HEK293 (cell line): ENCODE measurements around the gene OTOP3.

Experiments used
- CTCF ChIA-PET: fragments of 350-600 bp; formaldehyde crosslinking; extraction: SDS; loops from one replicate; lab custom pipeline; 2021; ENCODE audit warnings: antibody characterized with exemption; lab: Yijun Ruan, JAX
- POLR2A ChIA-PET: fragments of 300-600 bp; formaldehyde crosslinking; extraction: SDS; loops from one replicate; lab custom pipeline; 2020; ENCODE audit warnings: antibody characterized with exemption, inconsistent platforms; lab: Yijun Ruan, JAX
- H3K27ac ChIP-seq: fragments of 200-500 bp; sonication (Bioruptor generic); 2 replicates; pipeline ENCODE4 v1.5.1; 2014; ENCODE audit warnings: low read depth, low read length, control low read depth, inconsistent platforms; ENCODE audit errors: extremely low read depth
- H3K36me3 ChIP-seq, 2 experiments: fragments of 200-500 bp in 1 of 2; sonication (Bioruptor generic) in 1 of 2; 1 replicate in 1 of 2; 2 replicates in 1 of 2; pipeline ENCODE4 v1.5.1; 2014 to 2017; ENCODE audit warnings: inconsistent platforms in 2 of 2, low read length in 2 of 2; ENCODE audit not compliant: control insufficient read depth in 2 of 2, insufficient read depth in 1 of 2
- H3K4me1 ChIP-seq: fragments of 200-500 bp; sonication (Bioruptor generic); 2 replicates; pipeline ENCODE4 v1.5.1; 2014; ENCODE audit warnings: mild to moderate bottlenecking, low read length, inconsistent platforms; ENCODE audit not compliant: control insufficient read depth, insufficient read depth
- H3K4me3 ChIP-seq: 2 replicates; pipeline ENCODE4 v1.5.1; 2011; ENCODE audit warnings: low read depth, mild to moderate bottlenecking, control low read depth, low read length, moderate library complexity
- H3K9me3 ChIP-seq: fragments of 200-500 bp; sonication (Bioruptor generic); 2 replicates; pipeline ENCODE4 v1.5.1; 2014; ENCODE audit warnings: low read depth, low read length, inconsistent platforms; ENCODE audit not compliant: control insufficient read depth, insufficient read depth
- GLI2 ChIP-seq: fragments of 450-650 bp; formaldehyde crosslinking; IDR thresholded peaks from 2 replicates; pipeline ENCODE4; 2017; ENCODE audit warnings: missing biosample characterization, missing genetic modification characterization, low read depth, borderline replicate concordance
- GLI4 ChIP-seq: fragments of 450-650 bp; formaldehyde crosslinking; IDR thresholded peaks from 2 replicates; pipeline ENCODE4 v1.5.1; 2016; ENCODE audit warnings: missing biosample characterization, missing genetic modification characterization
- KLF16 ChIP-seq: fragments of 450-650 bp; formaldehyde crosslinking; IDR thresholded peaks from 2 replicates; pipeline ENCODE4 v1.5.1; 2017; ENCODE audit warnings: missing biosample characterization, missing genetic modification characterization
- MYNN ChIP-seq: fragments of 450-650 bp; formaldehyde crosslinking; IDR thresholded peaks from 2 replicates; pipeline ENCODE4 v1.5.1; 2016; ENCODE audit warnings: missing biosample characterization, missing genetic modification characterization, borderline replicate concordance
- PRDM1 ChIP-seq: fragments of 450-650 bp; formaldehyde crosslinking; IDR thresholded peaks from 2 replicates; pipeline ENCODE4; 2016; ENCODE audit warnings: missing biosample characterization, missing genetic modification characterization
- ZBTB1 ChIP-seq: fragments of 450-650 bp; formaldehyde crosslinking; IDR thresholded peaks from 2 replicates; pipeline ENCODE4 v1.5.1; 2016; ENCODE audit warnings: missing biosample characterization, missing genetic modification characterization
- ZBTB8A ChIP-seq: fragments of 450-650 bp; formaldehyde crosslinking; IDR thresholded peaks from 2 replicates; pipeline ENCODE4 v1.5.1; 2016; ENCODE audit warnings: missing biosample characterization, missing genetic modification characterization
- ZFHX2 ChIP-seq: fragments of 450-650 bp; formaldehyde crosslinking; conservative IDR thresholded peaks from 2 replicates; pipeline ENCODE4 v1.5.1; 2016; ENCODE audit warnings: missing biosample characterization, missing genetic modification characterization
- ZFP3 ChIP-seq: fragments of 450-650 bp; formaldehyde crosslinking; IDR thresholded peaks from 2 replicates; pipeline ENCODE4 v1.5.1; 2016; ENCODE audit warnings: low read depth, missing biosample characterization, missing genetic modification characterization
- ZNF132 ChIP-seq: fragments of 450-650 bp; formaldehyde crosslinking; IDR thresholded peaks from 2 replicates; pipeline ENCODE4 v1.5.1; 2017; ENCODE audit warnings: missing biosample characterization, missing genetic modification characterization, borderline replicate concordance
- ZNF138 ChIP-seq: fragments of 450-650 bp; formaldehyde crosslinking; IDR thresholded peaks from 2 replicates; pipeline ENCODE4 v1.5.1; 2016; ENCODE audit warnings: missing biosample characterization, missing genetic modification characterization, borderline replicate concordance
- ZNF19 ChIP-seq: fragments of 450-650 bp; formaldehyde crosslinking; IDR thresholded peaks from 2 replicates; pipeline ENCODE4; 2016; ENCODE audit warnings: missing biosample characterization, missing genetic modification characterization, low read depth
- ZNF202 ChIP-seq: fragments of 450-650 bp; formaldehyde crosslinking; IDR thresholded peaks from 2 replicates; pipeline ENCODE4 v1.5.1; 2016; ENCODE audit warnings: missing biosample characterization, missing genetic modification characterization, borderline replicate concordance
- ZNF24 ChIP-seq: fragments of 450-650 bp; formaldehyde crosslinking; IDR thresholded peaks from 2 replicates; pipeline ENCODE4 v1.5.1; 2016; ENCODE audit warnings: missing biosample characterization, missing genetic modification characterization
- ZNF391 ChIP-seq: fragments of 450-650 bp; formaldehyde crosslinking; IDR thresholded peaks from 2 replicates; pipeline ENCODE4 v1.5.1; 2016; ENCODE audit warnings: low read depth, missing biosample characterization, missing genetic modification characterization, borderline replicate concordance
- ZNF394 ChIP-seq: fragments of 450-650 bp; formaldehyde crosslinking; IDR thresholded peaks from 2 replicates; pipeline ENCODE4 v1.5.1; 2016; ENCODE audit warnings: missing biosample characterization, missing genetic modification characterization, mild to moderate bottlenecking, moderate library complexity, borderline replicate concordance
- ZNF501 ChIP-seq: fragments of 450-650 bp; formaldehyde crosslinking; IDR thresholded peaks from 2 replicates; pipeline ENCODE4 v1.5.1; 2016; ENCODE audit warnings: missing biosample characterization, missing genetic modification characterization
- ZNF654 ChIP-seq: fragments of 450-650 bp; formaldehyde crosslinking; IDR thresholded peaks from 2 replicates; pipeline ENCODE4 v1.5.1; 2016; ENCODE audit warnings: low read depth, missing biosample characterization, missing genetic modification characterization
- ZNF664 ChIP-seq: fragments of 450-650 bp; formaldehyde crosslinking; IDR thresholded peaks from 2 replicates; pipeline ENCODE4 v1.5.1; 2016; ENCODE audit warnings: missing biosample characterization, missing genetic modification characterization
- ZNF670 ChIP-seq: fragments of 450-650 bp; formaldehyde crosslinking; IDR thresholded peaks from 2 replicates; pipeline ENCODE4 v1.5.1; 2016; ENCODE audit warnings: missing biosample characterization, missing genetic modification characterization, low read depth
- ZSCAN4 ChIP-seq: fragments of 450-650 bp; formaldehyde crosslinking; IDR thresholded peaks from 2 replicates; pipeline ENCODE4 v1.5.1; 2017; ENCODE audit warnings: missing biosample characterization, missing genetic modification characterization
- TF ChIP-seq, protein P1 (sequence below): fragments of 450-650 bp; formaldehyde crosslinking; IDR thresholded peaks from 2 replicates; pipeline ENCODE4 v1.5.1; 2017; ENCODE audit warnings: missing biosample characterization, missing genetic modification characterization
- TF ChIP-seq, protein P2 (sequence below): fragments of 450-650 bp; formaldehyde crosslinking; IDR thresholded peaks from 2 replicates; pipeline ENCODE4 v1.5.1; 2016; ENCODE audit warnings: missing biosample characterization, missing genetic modification characterization
- TF ChIP-seq, protein P3 (sequence below): fragments of 450-650 bp; formaldehyde crosslinking; IDR thresholded peaks from 2 replicates; pipeline ENCODE4 v1.5.1; 2016; ENCODE audit warnings: missing biosample characterization, missing genetic modification characterization

OTOP3 gene

GRCh38 chr17:74995847-74996246 is 60.1 kb downstream of the OTOP3 start:
- Histone ChIP-seq H3K27ac (no peak overlapping the region), H3K36me3 (peaks cover 8 to 11% of the 10 kb centered on the region in 2 experiments; a peak in 2 of 3 replicates), H3K4me1 (no peaks in the 10 kb centered on the region), H3K9me3 (no peaks in the 10 kb centered on the region), H3K4me3 (no peak overlapping the region)
- POLR2A ChIA-PET: interaction anchor here (1.4 kb wide), 1 partner anchor 17 kb away, joined by 5 read pairs; the partner anchor contains the start of gene MRPL58
- TF ChIP-seq ZNF24 (tag by site-specific recombination) (no peak), ZNF19 (tag by site-specific recombination) (no peak), ZNF654 (tag by site-specific recombination) (no peak), ZNF664 (peak; percentile 63; the same call in 1 of the 2 replicates)
- TF ChIP-seq, protein P1, sequence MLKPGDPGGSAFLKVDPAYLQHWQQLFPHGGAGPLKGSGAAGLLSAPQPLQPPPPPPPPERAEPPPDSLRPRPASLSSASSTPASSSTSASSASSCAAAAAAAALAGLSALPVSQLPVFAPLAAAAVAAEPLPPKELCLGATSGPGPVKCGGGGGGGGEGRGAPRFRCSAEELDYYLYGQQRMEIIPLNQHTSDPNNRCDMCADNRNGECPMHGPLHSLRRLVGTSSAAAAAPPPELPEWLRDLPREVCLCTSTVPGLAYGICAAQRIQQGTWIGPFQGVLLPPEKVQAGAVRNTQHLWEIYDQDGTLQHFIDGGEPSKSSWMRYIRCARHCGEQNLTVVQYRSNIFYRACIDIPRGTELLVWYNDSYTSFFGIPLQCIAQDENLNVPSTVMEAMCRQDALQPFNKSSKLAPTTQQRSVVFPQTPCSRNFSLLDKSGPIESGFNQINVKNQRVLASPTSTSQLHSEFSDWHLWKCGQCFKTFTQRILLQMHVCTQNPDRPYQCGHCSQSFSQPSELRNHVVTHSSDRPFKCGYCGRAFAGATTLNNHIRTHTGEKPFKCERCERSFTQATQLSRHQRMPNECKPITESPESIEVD (tag by site-specific recombination): peak; percentile 80
- CTCF ChIA-PET: interaction anchor here (2.7 kb wide), 1 partner anchor 8 kb away, joined by 8 read pairs; the partner anchor contains the start of gene CDR2L

- ChIA-PET CTCF (interaction anchor here (0.6 to 1.9 kb wide), 4 partner anchors 12 to 75 kb away, joined by 3 to 9 read pairs (median 4); partner anchors contain the start of gene OTOP2), POLR2A (interaction anchor here (1.4 to 2.3 kb wide), 4 partner anchors 11 to 16 kb away, joined by 4 to 8 read pairs (median 6); partner anchors contain the start of genes CDR2L and MRPL58)
- Histone ChIP-seq H3K27ac (no peak overlapping the region), H3K4me3 (no peak overlapping the region), H3K4me1 (no peaks in the 10 kb centered on the region), H3K36me3 (peaks cover 11 to 38% of the 10 kb centered on the region in 2 experiments; a peak in 2 of 3 replicates), H3K9me3 (no peaks in the 10 kb centered on the region)
- TF ChIP-seq ZNF670 (tag by site-specific recombination) (no peak), ZNF391 (tag by site-specific recombination) (no peak), ZNF394 (tag by site-specific recombination) (no peak), KLF16 (tag by site-specific recombination) (no peak), PRDM1 (tag by site-specific recombination) (no peak), ZNF138 (no peak)
- TF ChIP-seq, protein P2, sequence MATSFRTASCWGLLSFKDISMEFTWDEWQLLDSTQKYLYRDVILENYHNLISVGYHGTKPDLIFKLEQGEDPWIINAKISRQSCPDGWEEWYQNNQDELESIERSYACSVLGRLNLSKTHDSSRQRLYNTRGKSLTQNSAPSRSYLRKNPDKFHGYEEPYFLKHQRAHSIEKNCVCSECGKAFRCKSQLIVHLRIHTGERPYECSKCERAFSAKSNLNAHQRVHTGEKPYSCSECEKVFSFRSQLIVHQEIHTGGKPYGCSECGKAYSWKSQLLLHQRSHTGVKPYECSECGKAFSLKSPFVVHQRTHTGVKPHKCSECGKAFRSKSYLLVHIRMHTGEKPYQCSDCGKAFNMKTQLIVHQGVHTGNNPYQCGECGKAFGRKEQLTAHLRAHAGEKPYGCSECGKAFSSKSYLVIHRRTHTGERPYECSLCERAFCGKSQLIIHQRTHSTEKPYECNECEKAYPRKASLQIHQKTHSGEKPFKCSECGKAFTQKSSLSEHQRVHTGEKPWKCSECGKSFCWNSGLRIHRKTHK (tag by site-specific recombination): no peak
- TF ChIP-seq, protein P3, sequence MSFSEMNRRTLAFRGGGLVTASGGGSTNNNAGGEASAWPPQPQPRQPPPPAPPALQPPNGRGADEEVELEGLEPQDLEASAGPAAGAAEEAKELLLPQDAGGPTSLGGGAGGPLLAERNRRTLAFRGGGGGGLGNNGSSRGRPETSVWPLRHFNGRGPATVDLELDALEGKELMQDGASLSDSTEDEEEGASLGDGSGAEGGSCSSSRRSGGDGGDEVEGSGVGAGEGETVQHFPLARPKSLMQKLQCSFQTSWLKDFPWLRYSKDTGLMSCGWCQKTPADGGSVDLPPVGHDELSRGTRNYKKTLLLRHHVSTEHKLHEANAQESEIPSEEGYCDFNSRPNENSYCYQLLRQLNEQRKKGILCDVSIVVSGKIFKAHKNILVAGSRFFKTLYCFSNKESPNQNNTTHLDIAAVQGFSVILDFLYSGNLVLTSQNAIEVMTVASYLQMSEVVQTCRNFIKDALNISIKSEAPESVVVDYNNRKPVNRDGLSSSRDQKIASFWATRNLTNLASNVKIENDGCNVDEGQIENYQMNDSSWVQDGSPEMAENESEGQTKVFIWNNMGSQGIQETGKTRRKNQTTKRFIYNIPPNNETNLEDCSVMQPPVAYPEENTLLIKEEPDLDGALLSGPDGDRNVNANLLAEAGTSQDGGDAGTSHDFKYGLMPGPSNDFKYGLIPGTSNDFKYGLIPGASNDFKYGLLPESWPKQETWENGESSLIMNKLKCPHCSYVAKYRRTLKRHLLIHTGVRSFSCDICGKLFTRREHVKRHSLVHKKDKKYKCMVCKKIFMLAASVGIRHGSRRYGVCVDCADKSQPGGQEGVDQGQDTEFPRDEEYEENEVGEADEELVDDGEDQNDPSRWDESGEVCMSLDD (tag by site-specific recombination): no peak
Observed at GRCh38 chr17:74998783-74999182, 63.1 kb downstream of the OTOP3 start.

DNA sequence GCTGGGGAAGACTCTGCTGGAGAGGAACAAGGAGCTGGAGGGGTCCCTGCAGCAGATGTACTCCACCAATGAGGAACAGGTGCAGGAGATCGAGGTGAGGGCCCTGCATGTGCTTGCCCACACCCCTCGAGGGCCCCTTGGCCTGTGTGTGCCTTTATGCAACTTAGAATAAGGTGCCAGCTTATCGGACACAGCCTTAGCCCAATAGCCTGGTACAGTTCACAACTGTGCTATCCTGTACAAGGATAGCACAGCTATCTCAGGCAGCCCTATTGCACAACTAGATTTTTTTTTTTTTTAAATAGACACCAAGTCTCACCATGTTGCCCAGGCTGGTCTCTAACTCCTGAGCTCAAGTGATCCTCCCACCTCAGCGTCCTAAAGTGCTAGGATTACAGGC is 63.8 kb downstream of the OTOP3 start:
- Histone ChIP-seq H3K27ac (no peak overlapping the region), H3K4me1 (no peaks in the 10 kb centered on the region), H3K9me3 (no peaks in the 10 kb centered on the region), H3K4me3 (no peak overlapping the region), H3K36me3 (peaks cover 11 to 44% of the 10 kb centered on the region in 2 experiments; a peak in 2 of 3 replicates)
- CTCF ChIA-PET: interaction anchor here (0.5 to 1.9 kb wide), 6 partner anchors 12 to 271 kb away, joined by 3 to 9 read pairs (median 4); partner anchors contain the start of gene MIF4GD
- POLR2A ChIA-PET: interaction anchor here (1.4 to 2.3 kb wide), 4 partner anchors 12 to 17 kb away, joined by 4 to 8 read pairs (median 6); partner anchors contain the start of genes CDR2L and MRPL58
- TF ChIP-seq ZSCAN4 (tag by site-specific recombination): no peak
- no peak for TF ChIP-seq ZBTB1 (tag by site-specific recombination)
- no peak for TF ChIP-seq MYNN (tag by site-specific recombination)
- TF ChIP-seq ZFHX2: no peak
- no peak for TF ChIP-seq ZNF501 (tag by site-specific recombination)
- no peak for TF ChIP-seq ZNF202
- TF ChIP-seq GLI2 (tag by site-specific recombination): no peak
- no peak for TF ChIP-seq ZNF132 (tag by site-specific recombination)
- TF ChIP-seq GLI4 (tag by site-specific recombination): no peak
- TF ChIP-seq ZFP3 (tag by site-specific recombination): no peak
- TF ChIP-seq ZBTB8A: no peak
